CD4-positive, alpha-beta T cell treated with Interferon alpha-2 for 1 hour (primary cell): ENCODE measurements around the gene TMA7B.
"Not testable (repeated sequence)": the region's sequence is repeated elsewhere in the genome, so short reads cannot be mapped to it uniquely, and the experiment has no call there.

ENCODE experiments used
- DNase-seq, 2 donors: peaks; one replicate each; pipeline ENCODE4 v3.0.0-alpha.2; 2020 to 2022

The TMA7B gene

DNA sequence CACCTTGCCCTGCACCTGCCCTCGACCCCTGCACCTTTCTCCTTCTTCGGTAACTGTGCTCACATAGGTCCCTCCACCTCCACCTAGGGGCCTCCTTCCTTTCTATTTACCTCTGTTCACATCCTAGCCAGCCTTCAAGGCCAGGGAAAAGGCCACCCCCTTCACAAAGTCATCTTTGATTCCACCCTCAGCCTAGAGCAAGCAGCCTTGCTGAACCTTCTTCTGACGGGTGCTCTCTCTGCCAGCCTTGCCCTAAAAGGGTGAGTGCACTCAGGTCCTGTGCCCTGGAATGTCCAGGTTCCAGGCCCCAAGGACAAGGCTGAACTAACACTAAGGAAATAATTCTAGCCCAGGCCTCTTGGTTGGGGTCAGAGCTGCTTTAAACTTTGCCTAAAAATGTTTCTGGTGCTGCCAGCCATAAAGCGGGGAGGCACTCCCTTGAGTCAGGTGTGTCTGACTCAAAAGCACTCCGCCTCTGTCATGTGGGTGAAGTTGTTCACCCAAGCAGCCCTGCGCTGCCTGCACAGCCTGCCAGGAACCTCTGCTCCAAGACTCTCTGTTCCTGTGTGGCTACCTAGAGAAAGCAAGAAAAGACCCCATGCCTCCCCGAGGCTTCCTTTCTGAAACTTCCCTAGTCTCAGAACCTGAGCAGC is 25.3 kb downstream of the TMA7B start:
- DNase-seq = no peak

DNA sequence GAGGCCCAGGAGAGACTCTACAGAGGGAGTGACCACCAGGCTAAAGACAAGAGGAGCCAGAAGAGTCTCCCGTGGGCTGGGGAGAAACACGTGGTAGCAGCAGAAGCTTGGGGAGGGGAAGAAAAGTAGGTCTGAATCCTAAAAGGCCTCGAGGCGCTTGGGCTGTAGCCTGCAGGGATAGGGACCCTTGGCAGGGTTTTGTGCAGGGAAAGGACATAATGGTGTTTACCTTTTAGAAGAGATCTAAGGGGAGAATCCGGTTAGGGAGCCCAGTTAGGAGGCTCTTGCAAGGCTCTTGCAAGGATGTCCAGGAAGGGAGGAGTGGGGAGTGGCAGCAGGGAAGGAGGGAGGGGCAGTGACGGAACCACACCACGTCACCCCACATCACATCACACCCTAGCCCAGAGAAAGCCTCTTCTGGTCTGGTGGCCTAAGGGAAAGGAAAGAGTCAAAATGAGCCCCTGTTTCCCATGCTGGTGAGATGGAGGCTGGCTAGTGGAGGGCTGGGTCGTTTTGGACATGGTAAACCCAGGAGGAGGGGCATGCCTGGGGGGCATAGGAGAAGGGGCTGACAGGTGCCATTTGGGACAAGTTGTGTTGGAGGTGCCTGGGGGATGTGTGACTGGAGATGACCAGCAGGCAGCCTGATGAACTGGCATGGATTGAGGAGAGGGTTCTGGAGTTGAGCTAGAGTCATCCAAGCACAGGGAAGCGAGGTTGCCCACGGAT is 28.4 kb downstream of the TMA7B start:
- DNase-seq = no peak

DNA sequence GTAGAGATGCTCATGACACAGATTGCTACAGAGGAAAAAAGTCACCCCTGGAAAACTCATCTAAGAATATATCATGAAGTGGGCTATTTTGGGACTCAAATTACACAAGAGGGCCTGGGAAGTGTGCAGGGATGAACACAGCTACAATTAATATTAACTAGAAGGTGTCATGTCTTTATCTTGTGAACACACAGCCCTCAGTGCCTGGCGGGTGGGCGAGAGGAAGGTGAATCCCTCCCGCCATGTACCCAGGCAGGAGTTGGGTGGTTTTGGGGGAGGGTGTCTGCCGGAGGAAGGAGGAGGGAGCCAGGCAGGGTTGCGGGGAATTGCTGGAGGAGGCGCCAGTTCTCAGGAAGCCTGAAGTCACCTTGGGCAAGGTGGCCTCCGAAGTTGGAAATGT is 29.4 kb downstream of the TMA7B start:
- no peak for DNase-seq

DNA sequence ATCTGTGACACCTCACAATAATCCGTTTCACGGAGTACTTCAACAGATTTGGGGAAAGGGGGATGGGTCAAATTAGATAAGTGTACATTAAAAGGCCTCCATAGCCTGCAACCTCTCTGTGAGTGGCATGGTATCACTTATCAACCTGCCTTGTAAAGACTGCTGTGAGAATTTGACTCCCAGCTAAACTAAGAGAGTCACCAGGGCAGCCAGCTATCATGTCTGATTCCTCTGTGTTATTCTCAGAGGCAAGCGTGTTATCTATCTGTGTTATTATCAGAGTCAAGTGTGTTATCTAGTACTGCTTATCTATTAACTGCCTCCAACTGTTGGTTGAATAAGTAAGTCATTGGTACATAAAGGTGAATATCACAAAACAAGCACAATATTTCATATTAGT is 30.5 kb downstream of the TMA7B start:
- no peak for DNase-seq

DNA sequence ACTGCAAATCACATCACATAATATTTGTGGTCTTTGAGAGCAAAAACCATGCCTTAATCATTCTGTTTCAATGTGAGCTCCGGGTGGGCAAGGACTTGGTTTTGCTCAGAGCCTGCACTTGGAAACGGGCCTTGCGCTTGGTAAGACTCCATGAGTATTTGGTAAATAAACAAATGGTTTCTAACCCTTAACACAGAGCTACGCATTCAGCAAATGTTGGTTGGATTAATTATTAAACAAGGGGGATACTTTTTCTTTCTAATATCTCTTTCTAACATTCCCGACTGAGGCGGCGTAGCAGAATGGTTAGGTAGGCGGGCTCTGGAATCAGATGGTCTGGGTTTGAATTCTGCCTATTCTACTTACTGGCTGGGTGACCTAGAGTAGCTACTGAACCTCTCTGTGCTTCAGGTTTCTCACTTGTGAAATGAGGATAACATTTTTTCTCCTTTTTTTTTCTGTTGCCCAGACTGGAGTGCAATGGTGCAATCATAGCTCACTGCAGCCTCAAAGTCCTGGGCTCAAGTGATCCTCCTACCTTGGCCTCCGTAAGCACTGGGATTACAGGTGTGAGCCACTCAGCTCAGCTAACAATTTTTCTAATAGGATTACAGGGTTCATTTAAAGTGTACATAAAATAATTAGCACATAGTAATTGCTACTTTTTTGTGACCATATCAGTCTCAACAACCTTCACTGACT is 31.1 kb downstream of the TMA7B start:
- no peak for DNase-seq

DNA sequence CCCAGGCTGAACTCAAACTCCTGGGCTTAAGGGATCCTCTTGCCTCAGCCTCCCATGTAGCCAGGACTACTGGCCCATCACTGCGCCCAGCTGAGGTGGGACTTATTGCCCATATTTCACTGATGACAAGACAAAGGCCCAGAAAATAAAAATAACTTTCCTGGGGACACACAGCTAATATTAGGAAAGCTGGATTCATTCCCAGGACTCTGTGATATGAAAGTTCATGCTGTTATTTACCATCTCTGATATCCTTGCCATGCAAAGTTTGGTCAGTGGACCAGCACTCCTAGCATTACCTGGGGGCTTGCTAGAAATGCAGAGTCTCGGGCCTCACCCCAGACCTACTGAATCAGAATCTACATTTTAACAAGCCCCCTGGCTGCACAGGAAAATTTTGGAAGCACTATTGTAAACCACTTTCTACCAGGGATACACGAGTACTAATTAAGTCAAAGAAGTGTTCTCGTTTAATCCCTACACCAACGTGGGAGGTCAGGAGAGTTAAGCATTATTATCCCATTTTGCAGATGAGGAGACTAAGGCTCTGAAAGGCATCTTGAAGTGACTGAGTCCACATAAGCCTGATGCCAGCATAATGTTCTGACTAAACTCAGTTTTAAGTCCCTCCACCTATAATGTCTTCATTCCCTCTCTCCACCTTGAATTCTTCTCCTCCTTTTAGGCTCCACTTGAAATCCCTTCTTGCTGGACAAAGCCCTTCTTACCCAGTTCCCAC is 32.1 kb downstream of the TMA7B start:
- no peak for DNase-seq

DNA sequence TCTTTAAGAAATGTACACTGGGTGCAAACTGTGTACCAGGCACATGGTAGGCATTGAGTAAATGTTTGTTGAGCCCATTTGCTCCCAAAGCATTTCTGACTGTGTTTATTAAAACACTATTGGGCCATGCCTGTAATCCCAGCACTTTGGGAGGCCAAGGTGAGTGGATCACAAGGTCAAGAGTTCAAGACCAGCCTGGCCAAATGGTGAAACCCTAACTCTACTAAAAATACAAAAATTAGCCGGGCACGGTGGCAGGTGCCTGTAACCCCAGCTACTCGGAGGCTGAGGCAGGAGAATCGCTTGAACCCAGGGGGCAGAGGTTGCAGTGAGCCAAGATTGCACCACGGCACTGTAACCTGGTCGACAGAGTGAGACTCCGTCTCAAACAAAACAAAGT is 32.7 kb downstream of the TMA7B start:
- not testable (repeated sequence) for DNase-seq

DNA sequence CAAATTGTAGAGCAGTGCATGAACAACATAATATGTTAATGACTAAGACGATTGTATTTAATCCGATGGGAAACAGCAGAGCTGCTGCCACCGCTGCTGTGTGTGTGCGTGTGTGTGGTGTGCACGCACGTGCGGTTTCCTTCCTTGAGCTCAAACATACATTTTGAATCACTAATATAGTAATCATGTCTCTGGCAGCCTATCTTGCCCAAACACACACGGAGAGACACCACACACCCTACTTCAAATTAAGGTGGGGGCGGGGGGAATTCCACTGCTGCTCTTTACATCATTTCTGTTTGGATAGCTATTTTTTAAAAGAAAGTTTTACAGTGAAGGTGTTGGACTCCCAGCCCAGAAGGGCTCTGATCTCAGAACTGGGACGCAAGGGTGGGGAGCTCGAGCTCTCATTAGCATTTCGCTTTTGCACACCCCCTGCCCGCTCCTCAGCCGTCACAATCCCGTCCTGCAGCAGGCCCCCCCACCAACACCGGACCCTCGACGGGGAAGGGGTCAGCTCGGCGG is 33.9 kb downstream of the TMA7B start:
- DNase-seq = peak; percentile 30 to 37

DNA sequence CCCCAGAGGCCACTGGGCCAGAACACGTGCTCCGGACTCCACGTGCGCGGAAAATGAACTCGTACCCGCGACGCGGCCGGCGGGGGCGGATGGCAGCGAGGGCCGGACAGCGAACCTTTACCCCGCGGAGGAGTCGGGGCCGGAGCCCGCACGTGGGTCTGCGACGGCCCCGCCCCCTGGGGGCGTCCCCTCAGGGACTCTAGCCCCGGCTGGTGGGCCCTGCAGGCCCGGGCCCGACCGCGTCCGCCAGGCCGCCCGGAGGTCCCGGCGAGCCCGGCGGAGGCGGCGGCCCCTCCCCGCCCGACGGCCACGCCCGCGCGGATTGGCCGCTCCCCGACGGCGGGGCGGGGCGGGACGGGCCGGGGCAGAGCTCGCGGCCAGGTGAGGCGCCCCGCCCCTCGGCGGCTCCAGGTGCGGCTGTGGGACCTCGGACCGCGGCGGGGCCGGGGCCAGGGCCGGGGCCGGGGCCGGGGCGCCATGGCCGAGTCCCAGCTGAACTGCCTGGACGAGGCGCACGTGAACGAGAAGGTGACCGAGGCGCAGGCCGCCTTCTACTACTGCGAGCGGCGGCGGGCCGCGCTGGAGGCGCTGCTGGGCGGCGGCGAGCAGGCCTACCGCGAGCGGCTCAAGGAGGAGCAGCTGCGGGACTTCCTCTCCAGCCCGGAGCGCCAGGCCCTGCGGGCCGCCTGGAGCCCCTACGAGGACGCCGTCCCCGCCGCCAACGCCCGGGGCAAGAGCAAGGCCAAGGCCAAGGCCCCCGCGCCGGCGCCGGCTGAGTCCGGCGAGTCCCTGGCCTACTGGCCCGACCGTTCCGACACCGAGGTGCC is 34.6 kb downstream of the TMA7B start, which contains the start of gene FAM83F:
FAM83F (plus strand) TSS at position 389 of the 827 bp plus-strand sequence; CDS start at position 478, 89 bp downstream.
- DNase-seq = peak in 1 of 2 donors; percentile 42

DNA sequence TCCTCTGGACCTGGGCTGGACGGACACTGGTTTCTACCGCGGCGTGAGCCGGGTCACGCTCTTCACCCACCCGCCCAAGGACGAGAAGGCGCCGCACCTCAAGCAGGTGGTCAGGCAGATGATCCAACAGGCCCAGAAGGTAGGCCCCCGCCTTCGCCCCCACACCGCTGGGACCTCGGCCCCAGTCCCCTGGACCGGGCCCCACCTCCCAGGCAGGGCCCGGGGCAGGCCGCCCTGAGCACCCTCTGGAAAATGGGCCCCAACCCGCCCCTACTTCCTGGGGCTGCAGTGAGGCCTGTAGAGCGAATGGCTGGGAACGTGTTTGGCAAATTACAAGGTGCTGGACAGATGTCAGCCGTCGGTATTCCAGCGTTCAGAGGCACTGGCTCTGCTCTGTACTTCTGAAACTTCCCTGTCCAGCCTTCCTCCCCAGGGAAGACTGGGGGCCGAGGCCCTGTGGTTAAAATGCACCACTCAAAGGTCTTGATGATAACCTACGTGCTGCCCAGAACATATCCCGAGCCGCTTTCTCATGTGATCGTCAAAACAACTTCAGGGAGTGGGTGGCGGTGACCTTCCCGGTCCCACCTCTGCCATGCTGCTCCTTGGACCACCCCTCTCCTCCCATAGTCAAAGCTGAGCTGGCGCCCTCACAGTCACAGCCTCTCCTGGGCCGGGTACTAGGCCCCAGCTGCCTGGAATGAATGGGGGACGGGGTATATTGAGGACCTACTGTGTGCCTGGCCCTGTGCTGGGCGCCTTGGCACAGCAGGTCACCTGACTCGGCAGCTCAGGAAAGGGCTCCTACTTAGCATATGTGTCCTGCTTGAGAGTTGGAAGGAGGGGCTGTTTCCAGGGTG is 35.4 kb downstream of the TMA7B start:
- DNase-seq = no peak

DNA sequence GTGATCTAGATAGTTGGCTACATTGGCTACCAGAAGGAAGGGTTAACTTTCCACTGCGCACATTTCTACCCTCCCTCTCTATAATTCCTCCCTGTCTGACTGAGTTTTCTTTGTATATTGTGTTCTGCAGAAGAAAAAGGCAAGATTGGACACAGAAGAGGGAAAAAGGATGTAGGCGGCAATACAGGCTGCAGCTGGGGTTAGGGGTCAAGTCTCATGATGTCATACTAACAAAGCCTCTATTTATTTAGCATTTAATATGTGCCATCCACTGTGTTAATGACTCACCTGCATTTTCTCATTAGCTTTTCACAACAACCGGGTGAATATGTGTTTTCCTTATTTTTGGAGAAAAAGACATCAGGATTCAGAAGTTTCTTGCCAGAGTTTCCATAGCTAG is 36.5 kb downstream of the TMA7B start:
- DNase-seq = no peak

DNA sequence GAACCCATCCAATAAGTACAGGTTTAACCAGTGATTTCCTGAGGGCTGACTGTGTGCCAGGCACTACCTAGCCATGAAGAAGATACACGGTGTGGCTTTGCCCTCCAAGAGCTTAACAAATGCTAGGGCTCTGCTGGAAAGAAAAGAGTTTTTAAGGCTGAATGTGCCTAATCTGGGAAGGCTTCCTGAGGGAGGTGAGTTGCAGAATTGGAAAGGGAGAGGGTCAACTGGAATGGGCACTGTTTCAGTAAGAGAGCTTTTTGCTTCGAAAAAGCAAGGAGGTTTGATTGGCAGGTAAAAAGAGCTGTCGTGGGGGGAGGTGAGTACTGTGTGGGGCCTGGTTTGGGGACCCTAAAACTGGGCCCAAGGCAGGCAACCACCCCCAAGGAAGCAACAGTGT is 37.2 kb downstream of the TMA7B start:
- DNase-seq = no peak

DNA sequence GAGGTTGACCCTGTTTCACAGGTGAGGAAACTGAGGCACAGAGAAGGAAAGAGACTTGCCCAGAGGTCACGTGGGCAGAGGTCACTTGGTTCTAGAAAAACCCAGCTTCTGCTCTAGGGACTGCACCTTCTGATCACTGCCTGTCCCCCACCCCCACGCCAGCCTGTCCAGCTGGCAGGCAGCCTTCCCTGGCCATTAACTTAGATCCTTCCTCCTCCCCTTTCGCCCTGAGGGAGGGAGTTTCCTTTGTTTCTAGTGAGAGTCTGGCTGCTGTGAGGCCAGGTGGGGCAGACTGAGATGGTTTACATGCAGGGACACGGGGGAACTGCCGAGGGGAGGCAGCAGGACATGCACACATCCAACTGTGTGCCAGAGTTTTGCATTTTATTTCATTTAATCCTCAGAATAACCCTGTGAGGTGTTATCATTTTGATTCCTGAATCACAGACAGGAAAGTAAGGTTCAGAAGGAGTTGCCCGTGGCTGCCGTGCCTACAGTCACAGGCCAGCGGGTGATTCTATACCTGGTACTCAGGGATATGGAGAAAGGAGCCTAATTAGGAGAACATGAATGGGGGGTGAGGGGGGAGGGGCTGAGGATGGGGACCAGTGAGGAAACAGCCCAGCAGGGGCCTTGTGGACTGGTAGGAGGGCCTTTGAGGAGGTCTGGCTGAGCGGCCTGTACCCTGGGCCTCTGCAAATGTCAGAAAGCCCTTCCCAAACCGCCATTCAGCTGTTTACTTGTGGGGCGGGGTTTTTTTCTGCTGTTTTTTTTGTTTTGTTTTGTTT is 37.9 kb downstream of the TMA7B start:
- no peak for DNase-seq

DNA sequence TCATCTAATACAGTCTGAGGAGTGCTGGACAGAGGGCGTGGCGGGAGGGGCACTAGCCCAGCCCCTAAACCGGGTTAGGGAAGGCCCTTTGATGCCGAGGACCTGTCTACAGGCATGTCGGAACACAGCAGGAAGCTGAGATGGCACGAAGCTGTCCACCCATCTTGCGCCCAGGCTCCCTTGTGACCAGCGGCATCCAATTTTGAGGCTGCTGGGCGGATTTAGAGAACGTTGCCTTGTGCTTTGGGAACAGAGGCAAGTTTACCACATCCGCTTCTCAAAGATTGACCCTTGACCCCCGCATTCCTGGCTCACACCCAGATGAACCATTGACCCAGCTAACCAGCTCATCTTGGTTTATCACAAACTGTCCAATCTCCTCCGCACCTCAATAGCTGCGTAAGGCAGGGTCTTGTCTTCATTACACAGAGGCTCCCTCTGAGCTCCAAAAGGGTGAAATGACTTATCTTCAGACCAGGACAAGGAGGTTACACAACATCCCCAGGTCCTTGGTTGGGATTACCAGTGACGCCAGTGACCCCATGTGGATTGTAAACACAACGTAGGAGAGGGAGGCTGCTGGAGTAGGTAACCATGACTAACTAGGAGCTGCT is 39.1 kb downstream of the TMA7B start:
- DNase-seq = no peak

DNA sequence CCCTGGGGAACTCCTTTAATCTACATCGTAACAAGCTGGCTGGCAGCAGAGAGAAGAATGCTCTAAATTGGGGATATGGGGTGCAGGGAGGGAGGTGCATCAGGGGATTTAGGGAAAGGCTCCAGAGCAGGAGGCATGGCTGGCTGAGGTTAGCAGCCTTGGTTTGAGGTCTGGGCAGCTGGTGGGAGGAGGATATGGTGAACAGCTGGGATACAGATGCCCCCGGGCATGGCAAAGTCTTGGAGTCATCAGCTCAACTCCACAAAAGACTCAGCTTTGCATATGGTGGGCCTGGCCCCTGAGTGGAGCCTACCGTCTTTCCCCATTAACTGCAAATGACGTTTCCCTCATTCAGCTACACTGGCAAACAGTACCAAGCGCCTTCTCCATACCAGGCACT is 40.0 kb downstream of the TMA7B start:
- DNase-seq = no peak

DNA sequence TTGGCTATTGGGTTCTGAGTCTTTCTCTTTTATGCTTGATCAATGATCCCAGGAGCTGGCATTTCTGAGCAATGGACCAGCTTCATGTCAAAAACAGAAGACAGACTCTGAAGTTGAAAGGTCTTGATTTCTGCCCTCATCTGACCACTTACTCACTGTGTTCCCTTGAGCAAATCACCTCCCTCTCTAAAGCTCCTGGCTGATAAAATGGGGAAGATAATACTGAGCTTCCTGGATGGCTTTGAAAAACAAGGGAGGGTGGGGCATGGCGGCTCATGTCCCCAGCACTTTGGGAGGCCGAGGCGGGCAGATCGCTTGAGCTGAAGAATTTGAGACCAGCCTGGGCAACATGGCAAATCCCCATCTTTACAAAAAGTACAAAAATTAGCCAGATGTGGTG is 40.9 kb downstream of the TMA7B start:
- DNase-seq = no peak

DNA sequence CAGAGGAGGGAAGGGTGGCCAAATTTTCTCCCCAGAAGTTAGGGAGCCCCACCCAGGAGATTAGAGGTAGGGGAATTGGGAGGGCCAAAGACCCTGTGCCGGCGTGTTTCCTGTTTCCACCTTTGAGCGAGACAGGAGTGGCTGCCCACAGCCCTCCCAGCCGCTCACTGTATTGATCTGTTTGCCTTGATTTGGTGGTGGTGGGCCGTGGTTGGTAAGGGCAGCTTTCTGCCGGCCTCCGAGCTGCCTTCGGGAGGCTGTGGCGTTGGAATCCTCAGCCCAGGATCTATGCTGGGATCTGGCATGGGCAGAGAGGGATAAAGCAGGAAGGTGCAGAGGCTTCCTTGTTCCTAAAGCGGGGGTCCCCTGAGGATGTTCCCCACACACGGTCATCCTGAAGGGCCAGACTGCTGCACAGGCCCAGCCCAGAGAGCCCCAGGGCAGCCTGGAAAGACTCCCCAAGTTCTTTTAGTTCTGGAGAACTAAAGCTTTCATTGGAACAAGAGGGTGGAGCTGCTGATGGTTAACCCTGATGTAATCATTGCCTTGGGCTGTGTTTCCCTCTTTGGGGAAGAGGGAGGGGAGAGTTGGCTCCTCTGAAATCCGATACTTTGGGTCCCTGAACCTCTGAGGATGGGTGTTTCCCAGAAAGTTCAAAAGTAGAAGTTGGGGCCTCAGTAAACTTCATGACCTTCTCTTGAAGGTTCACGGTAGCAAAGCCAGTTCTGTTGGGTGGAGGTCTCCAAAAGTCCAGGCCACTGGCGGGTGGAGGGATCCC is 41.8 kb downstream of the TMA7B start:
- no peak for DNase-seq

DNA sequence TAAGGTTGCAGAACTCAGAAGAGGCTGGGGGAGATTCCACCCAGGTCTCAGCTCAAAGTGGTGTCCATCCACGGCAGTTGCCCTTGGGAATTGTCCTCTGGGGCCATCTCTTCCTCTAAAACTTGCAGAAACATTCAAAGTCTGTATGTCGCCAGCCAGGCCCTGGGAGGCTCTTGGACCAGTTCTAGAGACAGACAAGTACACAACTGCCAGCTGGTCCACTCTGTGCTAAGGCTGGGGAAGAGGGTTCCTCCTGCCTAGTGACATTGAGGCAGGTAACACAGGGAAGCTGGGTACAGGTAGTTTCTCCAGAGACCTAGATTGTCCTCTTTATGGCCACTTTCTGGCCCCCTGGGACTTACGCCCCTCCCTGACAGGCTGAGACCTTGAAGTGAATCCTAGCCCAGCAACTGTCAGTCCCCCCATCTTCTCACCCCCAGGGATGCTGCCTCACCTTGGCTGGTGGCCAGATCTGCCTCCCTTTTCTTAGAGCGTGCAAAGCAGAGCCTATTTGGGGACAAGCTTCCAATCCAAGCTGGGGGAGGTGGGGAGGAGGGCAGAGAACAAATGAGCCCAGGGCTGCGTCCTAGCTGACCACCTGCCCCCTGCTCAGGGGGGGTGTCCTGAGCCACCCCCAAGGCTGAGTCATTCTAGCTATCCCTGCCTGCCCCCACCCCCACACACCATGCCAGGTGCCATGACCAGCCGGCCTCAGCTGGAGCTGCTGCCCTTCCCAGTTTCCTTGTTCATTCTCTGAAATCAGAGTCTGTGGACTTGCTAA is 42.9 kb downstream of the TMA7B start:
- no peak for DNase-seq
